Stomach (tissue), 9 donors: ENCODE measurements around the gene CERS6. TPM values are rescaled to one million over a fixed set of nuclear protein-coding genes. Genes with fewer than 3 reads are reported as not detected.
"Not testable (repeated sequence)": the region's sequence is repeated elsewhere in the genome, so short reads cannot be mapped to it uniquely, and the experiment has no call there.

Experiments used
- DNase-seq, 2 donors: peaks; one replicate each; pipeline versions ENCODE4 v3.0.0 to v3.0.0-alpha.2; 2013 to 2019
- H3K27ac ChIP-seq, 5 donors: fragments of 200-600 bp in 4 of 5; sonication (generic) in 4 of 5; one replicate each; pipeline ENCODE4 v1.5.1; 2013 to 2019; ENCODE audit warnings: mild to moderate bottlenecking in 1 of 5, moderate library complexity in 1 of 5
- H3K27me3 ChIP-seq, 3 donors: fragments of 200-600 bp; sonication (generic); one replicate each; pipeline ENCODE4 v1.5.1; 2017 to 2019; ENCODE audit warnings: mixed run types in 1 of 3
- H3K36me3 ChIP-seq, 4 donors: fragments of 200-600 bp; sonication (generic); 1 replicate in 3 of 4; 2 replicates in 1 of 4; pipeline ENCODE4 v1.5.1; 2016 to 2019
- H3K4me1 ChIP-seq, 4 donors: fragments of 200-600 bp; sonication (generic); one replicate each; pipeline ENCODE4 v1.5.1; 2016 to 2019
- H3K4me3 ChIP-seq, 4 donors: fragments of 200-600 bp; sonication (generic) in 3 of 4; one replicate each; pipeline ENCODE4 v1.5.1; 2016 to 2019; ENCODE audit warnings: mild to moderate bottlenecking in 1 of 4
- H3K9me3 ChIP-seq, 4 donors: fragments of 200-600 bp; sonication (generic); one replicate each; pipeline ENCODE4 v1.5.1; 2016 to 2019
- CTCF ChIP-seq, 7 experiments: fragments of 450-650 bp in 4 of 7; fragments of 200-600 bp in 3 of 7; sonication (generic) in 3 of 7; IDR thresholded peaks; one replicate each; pipeline ENCODE4 v1.5.1; 2016 to 2019; ENCODE audit warnings: antibody characterized with exemption in 7 of 7, control low read depth in 2 of 7, mild to moderate bottlenecking in 1 of 7
- EP300 ChIP-seq: sonication (generic); formaldehyde crosslinking; IDR thresholded peaks from one replicate; pipeline ENCODE4 v1.6.1; 2017; ENCODE audit warnings: antibody characterized with exemption
- POLR2A ChIP-seq, 4 donors: fragments of 450-650 bp; IDR thresholded peaks; one replicate each; pipeline ENCODE4 v1.6.1; 2016; ENCODE audit warnings: antibody characterized with exemption in 4 of 4, control low read depth in 2 of 4, mild to moderate bottlenecking in 1 of 4, moderate library complexity in 1 of 4
- POLR2AphosphoS5 ChIP-seq, 3 donors: sonication (generic); formaldehyde crosslinking; IDR thresholded peaks; one replicate each; pipeline ENCODE4 v1.6.1; 2016; ENCODE audit warnings: antibody characterized with exemption in 3 of 3
- WGBS, 5 donors: extraction: QIAGEN DNeasy Blood & Tissue Kit in 3 of 5; methylation state at CpG; one replicate each; pipeline versions ENCODE4 v1.1.5 to v1.1.7; 2013 to 2018; 5-methylcytosine and 5-hydroxymethylcytosine counted together
- intact Hi-C: fragments of 100-400 bp; cut with DNase I; formaldehyde crosslinking; loops from one replicate; pipeline ENCODE4 v1.15.1; 2023; ENCODE audit warnings: low total_unique reads
- polyA plus RNA-seq, 3 donors: library from polyadenylated mRNA; stranded (reverse); fragments of 200-250 nt; gene quantifications; one replicate each; pipeline ENCODE4 v1.2.3, GENCODE V29; 2013
- total RNA-seq, 5 donors: library from RNA; depleted of rRNA; stranded (reverse); fragments of >200 nt; gene quantifications; one replicate each; pipeline versions ENCODE4 v1.1.0 to v1.2.3, GENCODE V29; 2014 to 2016
- donor health status: healthy with polysubstance abuse.
- donor health status: Bipolar disorder and iron deficiency.
- donor health status: healthy.

CERS6 gene
- total and polyA plus RNA-seq, 8 donors: 4.0 to 102 (median 53.2) TPM

- intact Hi-C loops: no loop called here
- WGBS, 5 donors: 49 to 78% (median 72%) methylated on average over 1 of the region's 1 CpG
- no peak for DNase-seq
- no peak for TF ChIP-seq POLR2A (IDR thresholded peaks at IDR 0.05)
- no peak for TF ChIP-seq EP300
- no peak for TF ChIP-seq POLR2AphosphoS5 (IDR thresholded peaks at IDR 0.05)
- TF ChIP-seq CTCF (IDR thresholded peaks at IDR 0.05): no peak
- no peak overlapping the region for H3K4me3 ChIP-seq
- no peak overlapping the region for H3K27ac ChIP-seq
- no peaks in the 10 kb centered on the region for H3K9me3 ChIP-seq
- no peaks in the 10 kb centered on the region for H3K27me3 ChIP-seq
- H3K4me1 ChIP-seq: no peaks in the 10 kb centered on the region
- no peaks in the 10 kb centered on the region for H3K36me3 ChIP-seq
Measured at GRCh38 chr2:168787782-168788376, 331.8 kb downstream of the CERS6 start.

- H3K4me1 ChIP-seq: no peaks in the 10 kb centered on the region
- intact Hi-C loops: no loop called here
- no peak for DNase-seq
- TF ChIP-seq POLR2A (IDR thresholded peaks at IDR 0.05): no peak
- no peaks in the 10 kb centered on the region for H3K27me3 ChIP-seq
- H3K36me3 ChIP-seq: no peaks in the 10 kb centered on the region
- H3K9me3 ChIP-seq: no peaks in the 10 kb centered on the region
- H3K4me3 ChIP-seq: no peak overlapping the region
- H3K27ac ChIP-seq: no peak overlapping the region
- WGBS, 5 donors: 62 to 79% (median 65%) methylated on average over 7 of the region's 7 CpGs
Measured at GRCh38 chr2:168789776-168790175, 333.7 kb downstream of the CERS6 start.

- no peaks in the 10 kb centered on the region for H3K36me3 ChIP-seq
- intact Hi-C loops: no loop called here
- no peak overlapping the region for H3K4me3 ChIP-seq
- no peak for DNase-seq
- no peaks in the 10 kb centered on the region for H3K9me3 ChIP-seq
- WGBS, 5 donors: 80 to 84% (median 83%) methylated on average over 5 of the region's 5 CpGs
- H3K4me1 ChIP-seq: no peaks in the 10 kb centered on the region
- no peak for TF ChIP-seq POLR2A (IDR thresholded peaks at IDR 0.05)
- TF ChIP-seq POLR2AphosphoS5 (IDR thresholded peaks at IDR 0.05): no peak
- no peak for TF ChIP-seq EP300
- no peak for TF ChIP-seq CTCF (IDR thresholded peaks at IDR 0.05)
- H3K27ac ChIP-seq: no peak overlapping the region
- H3K27me3 ChIP-seq: no peaks in the 10 kb centered on the region
Measured at GRCh38 chr2:168790226-168790902, 334.3 kb downstream of the CERS6 start.

- 70 to 90% (median 83%) methylated on average over 1 to 2 of the region's 2 CpGs for WGBS, 5 donors
Measured at GRCh38 chr2:168791140-168791539, 335.1 kb downstream of the CERS6 start.

GRCh38 chr2:168793596-168793995 lies 337.5 kb downstream of the CERS6 start:
- TF ChIP-seq POLR2AphosphoS5 (IDR thresholded peaks at IDR 0.05) (no peak), CTCF (IDR thresholded peaks at IDR 0.05) (no peak), EP300 (no peak), POLR2A (IDR thresholded peaks at IDR 0.05) (no peak)
- Histone ChIP-seq H3K4me1 (peaks cover 0 to 5% (median 0%) of the 10 kb centered on the region in 4 donors), H3K27me3 (no peaks in the 10 kb centered on the region), H3K27ac (no peak overlapping the region), H3K36me3 (no peaks in the 10 kb centered on the region), H3K4me3 (no peak overlapping the region), H3K9me3 (no peaks in the 10 kb centered on the region)
- intact Hi-C loops: no loop called here
- no peak for DNase-seq
- 31 to 72% (median 48%) methylated on average over 2 of the region's 2 CpGs for WGBS, 5 donors

More at GRCh38 chr2:168791140-168791539, 335.1 kb downstream of the CERS6 start:
- intact Hi-C loops, H3K4me1 ChIP-seq, H3K27me3 ChIP-seq, DNase-seq, H3K4me3 ChIP-seq, H3K9me3 ChIP-seq, H3K36me3 ChIP-seq, H3K27ac ChIP-seq: not testable (repeated sequence)
